ENCODE measurements around the gene NUP214.

The NUP214 gene

GRCh38 chr9:131092030-131092429, 33.4 kb upstream of the NUP214 start:
- CTCF ChIA-PET, result no interaction called here

GRCh38 chr9:131092548-131093440, 32.6 kb upstream of the NUP214 start:
- ChIA-PET CTCF (no interaction called here), POLR2A (interaction anchor here (1.0 kb wide), 1 partner anchor 32 kb away, joined by 3 read pairs; no protein-coding TSS in a partner anchor)
- TF ChIP-seq CTBP1 (IDR thresholded peaks at IDR 0.05; ENCODE audit: borderline replicate concordance) (no peak), ELF4 (IDR thresholded peaks at IDR 0.05) (no peak), FOXA1 (IDR thresholded peaks at IDR 0.05) (no peak), PKNOX1 (IDR thresholded peaks at IDR 0.05) (no peak), L3MBTL2 (conservative IDR thresholded peaks at IDR 0.05) (no peak), TARDBP (IDR thresholded peaks at IDR 0.05) (no peak), ARNT (IDR thresholded peaks at IDR 0.05) (no peak), HDGF (IDR thresholded peaks at IDR 0.05; ENCODE audit: borderline replicate concordance) (no peak), BHLHE40 (IDR thresholded peaks at IDR 0.05; ENCODE audit: borderline replicate concordance) (no peak), LEF1 (IDR thresholded peaks at IDR 0.05; ENCODE audit: borderline replicate concordance) (no peak), SP1 (IDR thresholded peaks at IDR 0.05) (no peak), ZNF384 (IDR thresholded peaks at IDR 0.05) (no peak), FOXM1 (IDR thresholded peaks at IDR 0.05; ENCODE audit: borderline replicate concordance) (no peak), FOXK2 (IDR thresholded peaks at IDR 0.05) (no peak), NFRKB (IDR thresholded peaks at IDR 0.05) (no peak), SUZ12 (IDR thresholded peaks at IDR 0.05) (no peak)
- DNase-seq (ENCODE audit: extremely low spot score), result no peak

More at GRCh38 chr9:131092030-131092429, 33.4 kb upstream of the NUP214 start:
- no peak for TF ChIP-seq L3MBTL2 (conservative IDR thresholded peaks at IDR 0.05)
- no peak for TF ChIP-seq TARDBP (IDR thresholded peaks at IDR 0.05)
- no peak for TF ChIP-seq BHLHE40 (IDR thresholded peaks at IDR 0.05; ENCODE audit: borderline replicate concordance)
- TF ChIP-seq PKNOX1 (IDR thresholded peaks at IDR 0.05), result no peak
- no peak for TF ChIP-seq NFRKB (IDR thresholded peaks at IDR 0.05)
- no peak for TF ChIP-seq FOXM1 (IDR thresholded peaks at IDR 0.05; ENCODE audit: borderline replicate concordance)
- no peak for TF ChIP-seq CTBP1 (IDR thresholded peaks at IDR 0.05; ENCODE audit: borderline replicate concordance)
- no peak for TF ChIP-seq SP1 (IDR thresholded peaks at IDR 0.05)
- TF ChIP-seq FOXK2 (IDR thresholded peaks at IDR 0.05), result no peak
- TF ChIP-seq ELF4 (IDR thresholded peaks at IDR 0.05), result no peak
- TF ChIP-seq LEF1 (IDR thresholded peaks at IDR 0.05; ENCODE audit: borderline replicate concordance), result no peak
- no peak for TF ChIP-seq ARNT (IDR thresholded peaks at IDR 0.05)
- TF ChIP-seq HDGF (IDR thresholded peaks at IDR 0.05; ENCODE audit: borderline replicate concordance), result no peak
- TF ChIP-seq FOXA1 (IDR thresholded peaks at IDR 0.05), result no peak
- no peak for TF ChIP-seq SUZ12 (IDR thresholded peaks at IDR 0.05)
- no peak for TF ChIP-seq ZNF384 (IDR thresholded peaks at IDR 0.05)
- POLR2A ChIA-PET, result no interaction called here
- no peak for DNase-seq (ENCODE audit: extremely low spot score)

DNA sequence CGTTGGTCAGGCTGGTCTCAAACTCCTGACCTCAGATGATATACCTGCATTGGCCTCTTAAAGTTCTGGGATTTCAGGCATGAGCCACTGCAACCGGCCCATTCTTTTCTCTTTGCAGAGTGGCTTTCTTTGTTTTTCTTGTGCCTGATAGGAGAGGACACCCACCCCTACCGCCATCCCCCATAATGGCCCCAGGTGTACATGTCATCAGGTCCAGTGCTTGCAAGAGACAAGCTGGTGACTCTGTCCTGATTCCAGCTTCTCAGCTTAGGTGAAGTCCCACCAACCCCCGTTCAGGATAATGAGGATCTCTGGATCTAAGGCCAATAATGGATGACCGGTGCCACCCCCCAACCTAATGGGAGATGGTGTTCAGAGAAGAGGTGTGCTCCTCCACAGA, 31.4 kb upstream of the NUP214 start:
- ChIA-PET CTCF (no interaction called here), POLR2A (interaction anchor here (0.9 kb wide), 1 partner anchor 31 kb away, joined by 5 read pairs; the partner anchor contains the start of gene NUP214)
- TF ChIP-seq SUZ12 (IDR thresholded peaks at IDR 0.05), result no peak
- TF ChIP-seq BHLHE40 (IDR thresholded peaks at IDR 0.05; ENCODE audit: borderline replicate concordance), result no peak
- no peak for TF ChIP-seq L3MBTL2 (conservative IDR thresholded peaks at IDR 0.05)
- no peak for TF ChIP-seq LEF1 (IDR thresholded peaks at IDR 0.05; ENCODE audit: borderline replicate concordance)
- TF ChIP-seq HDGF (IDR thresholded peaks at IDR 0.05; ENCODE audit: borderline replicate concordance), result no peak

DNA sequence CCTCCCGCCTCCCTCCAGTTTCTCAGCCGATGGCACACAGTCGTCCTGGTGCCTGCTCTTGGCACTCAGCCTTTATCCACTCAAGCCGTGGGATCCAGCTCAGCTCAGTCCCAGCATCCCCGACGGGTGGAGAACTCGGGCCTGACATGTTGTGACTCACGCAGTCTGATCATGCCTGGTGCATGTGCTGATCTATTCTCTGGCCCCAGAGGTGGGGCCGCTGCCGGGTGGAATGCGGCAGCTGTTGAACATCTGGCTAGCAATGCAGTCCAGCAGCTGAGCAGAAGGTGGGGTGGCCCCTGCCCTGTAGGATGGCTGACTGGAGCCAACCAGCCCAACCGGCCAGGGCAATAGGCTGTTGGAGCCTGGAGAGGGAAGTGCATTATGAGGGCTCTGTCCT, 30.8 kb upstream of the NUP214 start:
- CTCF ChIA-PET, result interaction anchor here (0.5 kb wide), 1 partner anchor 474 kb away, joined by 7 read pairs; no protein-coding TSS in a partner anchor
- POLR2A ChIA-PET, result interaction anchor here (0.9 kb wide), 1 partner anchor 31 kb away, joined by 5 read pairs; the partner anchor contains the start of gene NUP214
- no peak for DNase-seq (ENCODE audit: extremely low spot score)
- TF ChIP-seq FOXA1 (IDR thresholded peaks at IDR 0.05) (no peak), ARNT (IDR thresholded peaks at IDR 0.05) (no peak), ZNF384 (IDR thresholded peaks at IDR 0.05) (no peak), ELF4 (IDR thresholded peaks at IDR 0.05) (no peak), TARDBP (IDR thresholded peaks at IDR 0.05) (no peak), SP1 (IDR thresholded peaks at IDR 0.05) (no peak), PKNOX1 (IDR thresholded peaks at IDR 0.05) (no peak), FOXK2 (IDR thresholded peaks at IDR 0.05) (no peak), LEF1 (IDR thresholded peaks at IDR 0.05; ENCODE audit: borderline replicate concordance) (no peak), HDGF (IDR thresholded peaks at IDR 0.05; ENCODE audit: borderline replicate concordance) (no peak), BHLHE40 (IDR thresholded peaks at IDR 0.05; ENCODE audit: borderline replicate concordance) (no peak), FOXM1 (IDR thresholded peaks at IDR 0.05; ENCODE audit: borderline replicate concordance) (no peak), SUZ12 (IDR thresholded peaks at IDR 0.05) (no peak), NFRKB (IDR thresholded peaks at IDR 0.05) (no peak)

More for the DNA sequence above, 31.4 kb upstream of the NUP214 start:
- DNase-seq (ENCODE audit: extremely low spot score), result no peak

- CTCF ChIA-PET, result interaction anchor here (0.6 kb wide), 1 partner anchor 395 kb away, joined by 3 read pairs; no protein-coding TSS in a partner anchor
- TF ChIP-seq SUZ12 (IDR thresholded peaks at IDR 0.05) (no peak), ELF4 (IDR thresholded peaks at IDR 0.05) (no peak), HDGF (IDR thresholded peaks at IDR 0.05; ENCODE audit: borderline replicate concordance) (no peak), ARNT (IDR thresholded peaks at IDR 0.05) (no peak), BHLHE40 (IDR thresholded peaks at IDR 0.05; ENCODE audit: borderline replicate concordance) (no peak), TARDBP (IDR thresholded peaks at IDR 0.05) (no peak), L3MBTL2 (conservative IDR thresholded peaks at IDR 0.05) (no peak), LEF1 (IDR thresholded peaks at IDR 0.05; ENCODE audit: borderline replicate concordance) (no peak), CTBP1 (IDR thresholded peaks at IDR 0.05; ENCODE audit: borderline replicate concordance) (no peak), NFRKB (IDR thresholded peaks at IDR 0.05) (no peak)
- no peak for DNase-seq (ENCODE audit: extremely low spot score)
- POLR2A ChIA-PET, result interaction anchor here (1.4 kb wide), 1 partner anchor 29 kb away, joined by 7 read pairs; the partner anchor contains the start of gene NUP214
These were observed 29.6 kb upstream of the NUP214 start for GRCh38 chr9:131095666-131096268.
